Mesenchymal stem cell (in vitro differentiated cells and primary cell): ENCODE data around the gene COL1A1.
A peak's percentile ranks its signal among the peaks of the same experiment; 100 is the strongest.

ENCODE experiments used
- DNase-seq: peaks from one replicate; pipeline ENCODE4 v3.0.0-alpha.2; 2013
- H2AFZ ChIP-seq: one replicate; pipeline ENCODE4 v1.6.1; 2013; ENCODE audit warnings: low read depth, mild to moderate bottlenecking, control low read depth, inconsistent platforms, low read length, moderate library complexity
- H2AK5ac ChIP-seq: 2 replicates; pipeline ENCODE4 v1.6.1; 2013; ENCODE audit warnings: low read length, moderate library complexity, mild to moderate bottlenecking, inconsistent platforms; ENCODE audit not compliant: severe bottlenecking
- H2BK120ac ChIP-seq: one replicate; pipeline ENCODE4 v1.6.1; 2013; ENCODE audit warnings: low read depth, mild to moderate bottlenecking, inconsistent platforms, low read length, moderate library complexity
- H2BK12ac ChIP-seq, 2 experiments: one replicate each; pipeline ENCODE4 v1.6.1; 2013; ENCODE audit warnings: inconsistent platforms in 2 of 2, low read length in 2 of 2, mild to moderate bottlenecking in 2 of 2, moderate library complexity in 2 of 2, control low read depth in 1 of 2
- H2BK15ac ChIP-seq: one replicate; pipeline ENCODE4 v1.6.1; 2013; ENCODE audit warnings: mild to moderate bottlenecking, low read depth, inconsistent platforms; ENCODE audit not compliant: poor library complexity, severe bottlenecking
- H2BK5ac ChIP-seq: 2 replicates; pipeline ENCODE4 v1.6.1; 2013; ENCODE audit warnings: low read depth, mild to moderate bottlenecking, low read length, control low read depth, inconsistent platforms; ENCODE audit not compliant: poor library complexity, severe bottlenecking
- H3K14ac ChIP-seq, 2 experiments: one replicate each; pipeline ENCODE4 v1.6.1; 2013; ENCODE audit warnings: inconsistent platforms in 2 of 2, low read length in 2 of 2, control low read depth in 1 of 2, mild to moderate bottlenecking in 1 of 2, moderate library complexity in 1 of 2
- H3K18ac ChIP-seq, 2 experiments: one replicate each; pipeline ENCODE4 v1.6.1; 2013; ENCODE audit warnings: inconsistent platforms in 2 of 2, low read length in 2 of 2, control low read depth in 1 of 2, low read depth in 1 of 2, mild to moderate bottlenecking in 1 of 2
- H3K23ac ChIP-seq, 2 experiments: one replicate each; pipeline ENCODE4 v1.6.1; 2013; ENCODE audit warnings: inconsistent platforms in 2 of 2, low read length in 2 of 2, mild to moderate bottlenecking in 2 of 2, moderate library complexity in 2 of 2, control low read depth in 1 of 2
- H3K27ac ChIP-seq: 2 replicates; pipeline ENCODE4 v1.5.1; 2013; ENCODE audit warnings: mild to moderate bottlenecking, moderate library complexity, low read length, control low read depth, inconsistent platforms; ENCODE audit not compliant: poor library complexity, severe bottlenecking
- H3K27me3 ChIP-seq, 2 experiments: 2 replicates each; pipeline versions ENCODE4 v1.6.1 to v1.7.0; 2013; ENCODE audit warnings: low read length in 2 of 2, mild to moderate bottlenecking in 2 of 2, moderate library complexity in 2 of 2, control low read depth in 1 of 2, inconsistent platforms in 1 of 2; ENCODE audit not compliant: control insufficient read depth in 1 of 2, insufficient read depth in 1 of 2
- H3K36me3 ChIP-seq, 2 experiments: 2 replicates each; pipeline versions ENCODE4 v1.6.1 to v1.7.0; 2013; ENCODE audit warnings: low read length in 2 of 2, control low read depth in 1 of 2, inconsistent platforms in 1 of 2, low read depth in 1 of 2, mild to moderate bottlenecking in 1 of 2; ENCODE audit not compliant: insufficient read depth in 2 of 2, control insufficient read depth in 1 of 2
- H3K4ac ChIP-seq, 2 experiments: one replicate each; pipeline ENCODE4 v1.6.1; 2013; ENCODE audit warnings: inconsistent platforms in 2 of 2, low read length in 2 of 2, mild to moderate bottlenecking in 2 of 2, moderate library complexity in 2 of 2, control low read depth in 1 of 2, low read depth in 1 of 2
- H3K4me1 ChIP-seq: 2 replicates; pipeline ENCODE4 v1.6.1; 2013; ENCODE audit warnings: low read depth, low read length, control low read depth; ENCODE audit not compliant: control insufficient read depth, insufficient read depth
- H3K4me2 ChIP-seq: 2 replicates; pipeline ENCODE4 v1.6.1; 2013; ENCODE audit warnings: low read length, mild to moderate bottlenecking, inconsistent platforms; ENCODE audit not compliant: poor library complexity, severe bottlenecking
- H3K4me3 ChIP-seq, 2 experiments: 2 replicates each; pipeline versions ENCODE4 v1.5.1 to v1.7.0; 2013; ENCODE audit warnings: low read length in 2 of 2, mild to moderate bottlenecking in 2 of 2, control low read depth in 1 of 2, low read depth in 1 of 2; ENCODE audit not compliant: insufficient read depth in 1 of 2
- H3K79me1 ChIP-seq: replicated peaks from 2 replicates; pipeline ENCODE4 v1.6.1; 2013; ENCODE audit warnings: mild to moderate bottlenecking, control low read depth, low read length, inconsistent platforms; ENCODE audit not compliant: poor library complexity, severe bottlenecking
- H3K9ac ChIP-seq: 2 replicates; pipeline ENCODE4 v1.7.0; 2013; ENCODE audit warnings: mild to moderate bottlenecking, low read length, moderate library complexity
- H3K9me3 ChIP-seq: 2 replicates; pipeline ENCODE4 v1.7.0; 2013; ENCODE audit warnings: mild to moderate bottlenecking, low read length; ENCODE audit not compliant: control insufficient read depth
- H4K8ac ChIP-seq: one replicate; pipeline ENCODE4 v1.6.1; 2013; ENCODE audit warnings: inconsistent platforms, mild to moderate bottlenecking, low read length, moderate library complexity
- H4K91ac ChIP-seq: one replicate; pipeline ENCODE4 v1.6.1; 2013; ENCODE audit warnings: mild to moderate bottlenecking, low read length, inconsistent platforms
- WGBS: methylation state at CpG from one replicate; pipeline ENCODE4 v1.1.7; 2013; ENCODE audit warnings: mixed read lengths; 5-methylcytosine and 5-hydroxymethylcytosine counted together

The COL1A1 gene

GRCh38 chr17:50146230-50146926 lies 55.1 kb downstream of the COL1A1 start:
- Histone ChIP-seq H3K9me3 (no peaks in the 10 kb centered on the region), H3K9ac (peak overlapping the region; percentile 81), H2AFZ (no peak overlapping the region), H3K4me2 (peak overlapping the region; percentile 8), H4K8ac (no peak overlapping the region), H3K4ac (no peak overlapping the region), H3K27me3 (no peaks in the 10 kb centered on the region), H3K4me1 (peaks cover 45% of the 10 kb centered on the region), H3K23ac (no peak overlapping the region), H3K14ac (no peak overlapping the region), H3K4me3 (peak overlapping the region in 1 of 2 experiments; percentile 84), H3K27ac (no peak overlapping the region), H3K18ac (no peak overlapping the region), H2BK12ac (no peak overlapping the region), H3K79me1 (peaks cover 25% of the 10 kb centered on the region), H2AK5ac (no peak overlapping the region), H2BK5ac (no peak overlapping the region), H2BK120ac (no peak overlapping the region), H4K91ac (no peak overlapping the region), H3K36me3 (peaks cover 37 to 58% of the 10 kb centered on the region in 2 experiments), H2BK15ac (no peak overlapping the region)
- DNase-seq, result no peak
- 93% methylated on average over 8 of the region's 10 CpGs for WGBS

GRCh38 chr17:50145532-50146229 lies 55.8 kb downstream of the COL1A1 start:
- Histone ChIP-seq H3K9me3 (no peaks in the 10 kb centered on the region), H3K4me2 (no peak overlapping the region), H2AFZ (no peak overlapping the region), H3K4me3 (peak overlapping the region in 1 of 2 experiments; percentile 16), H2BK15ac (peak overlapping the region; percentile 64), H3K79me1 (peaks cover 25% of the 10 kb centered on the region), H3K9ac (peak overlapping the region; percentile 30), H3K4me1 (peaks cover 45% of the 10 kb centered on the region), H3K23ac (peak overlapping the region in 1 of 2 experiments; percentile 3), H3K14ac (no peak overlapping the region), H4K8ac (peak overlapping the region; percentile 37), H3K4ac (peak overlapping the region in 1 of 2 experiments; percentile 70), H3K27me3 (no peaks in the 10 kb centered on the region), H3K36me3 (peaks cover 44 to 65% of the 10 kb centered on the region in 2 experiments), H3K18ac (no peak overlapping the region), H2AK5ac (no peak overlapping the region), H2BK120ac (no peak overlapping the region), H2BK12ac (no peak overlapping the region), H3K27ac (no peak overlapping the region), H2BK5ac (no peak overlapping the region), H4K91ac (no peak overlapping the region)
- WGBS, result 85% methylated on average over 10 of the region's 11 CpGs
- DNase-seq, result no peak

GRCh38 chr17:50144845-50145531 lies 56.4 kb downstream of the COL1A1 start:
- H2AFZ ChIP-seq, result no peak overlapping the region
- no peak overlapping the region for H3K4ac ChIP-seq
- peaks cover 4% of the 10 kb centered on the region for H3K9me3 ChIP-seq
- H3K4me2 ChIP-seq, result no peak overlapping the region
- no peak overlapping the region for H4K91ac ChIP-seq
- H3K4me1 ChIP-seq, result peaks cover 45% of the 10 kb centered on the region
- no peak overlapping the region for H3K14ac ChIP-seq
- no peak overlapping the region for H3K27ac ChIP-seq
- 94% methylated on average over 12 of the region's 16 CpGs for WGBS
- peak overlapping the region; percentile 64 for H2BK15ac ChIP-seq
- no peak for DNase-seq
- no peak overlapping the region for H2BK120ac ChIP-seq
- no peak overlapping the region for H4K8ac ChIP-seq
- H3K27me3 ChIP-seq, result no peaks in the 10 kb centered on the region
- no peak overlapping the region for H2BK12ac ChIP-seq
- H3K79me1 ChIP-seq, result peaks cover 25% of the 10 kb centered on the region
- no peak overlapping the region for H2BK5ac ChIP-seq
- H3K9ac ChIP-seq, result peak overlapping the region; percentile 30
- no peak overlapping the region for H2AK5ac ChIP-seq
- H3K4me3 ChIP-seq, result peak overlapping the region in 1 of 2 experiments; percentile 16
- no peak overlapping the region for H3K18ac ChIP-seq
- peaks cover 50 to 72% of the 10 kb centered on the region in 2 experiments for H3K36me3 ChIP-seq
- no peak overlapping the region for H3K23ac ChIP-seq

- H2BK5ac ChIP-seq, result no peak overlapping the region
- peaks cover 4% of the 10 kb centered on the region for H3K9me3 ChIP-seq
- H2BK120ac ChIP-seq, result no peak overlapping the region
- H2BK12ac ChIP-seq, result no peak overlapping the region
- H3K27ac ChIP-seq, result no peak overlapping the region
- H3K14ac ChIP-seq, result no peak overlapping the region
- H3K18ac ChIP-seq, result no peak overlapping the region
- H3K9ac ChIP-seq, result no peak overlapping the region
- H3K79me1 ChIP-seq, result peaks cover 29% of the 10 kb centered on the region
- H2AK5ac ChIP-seq, result no peak overlapping the region
- no peak overlapping the region for H4K8ac ChIP-seq
- no peak overlapping the region for H3K4ac ChIP-seq
- 95% methylated on average over 6 of the region's 6 CpGs for WGBS
- H3K27me3 ChIP-seq, result no peaks in the 10 kb centered on the region
- H2BK15ac ChIP-seq, result no peak overlapping the region
- H3K36me3 ChIP-seq, result peaks cover 57 to 78% of the 10 kb centered on the region in 2 experiments
- no peak for DNase-seq
- H4K91ac ChIP-seq, result no peak overlapping the region
- H3K4me2 ChIP-seq, result no peak overlapping the region
- peaks cover 44% of the 10 kb centered on the region for H3K4me1 ChIP-seq
- H3K4me3 ChIP-seq, result no peak overlapping the region
- no peak overlapping the region for H2AFZ ChIP-seq
- no peak overlapping the region for H3K23ac ChIP-seq
These were observed 57.1 kb downstream of the COL1A1 start for GRCh38 chr17:50144355-50144754.
